H9 (cell line): ENCODE results near the gene LRP1B. TPM values are rescaled to one million over a fixed set of nuclear protein-coding genes. Genes with fewer than 3 reads are reported as not detected.

Source experiments
- DNase-seq: peaks from one replicate; pipeline ENCODE4 v3.0.0-alpha.2; 2017
- H2AFZ ChIP-seq: one replicate; pipeline ENCODE4 v1.6.1; 2013; ENCODE audit warnings: mild to moderate bottlenecking, low read length, control low read depth, moderate library complexity
- H2AK5ac ChIP-seq: 2 replicates; pipeline ENCODE4 v1.6.1; 2013; ENCODE audit warnings: low read length, control low read depth, mixed read lengths; ENCODE audit not compliant: insufficient read length
- H2BK120ac ChIP-seq: one replicate; pipeline ENCODE4 v1.6.1; 2013; ENCODE audit warnings: low read depth, mild to moderate bottlenecking, low read length, control low read depth, inconsistent platforms; ENCODE audit not compliant: poor library complexity, severe bottlenecking
- H2BK12ac ChIP-seq: 2 replicates; pipeline ENCODE4 v1.6.1; 2013; ENCODE audit warnings: low read length, control low read depth, mixed read lengths, low read depth; ENCODE audit not compliant: insufficient read length
- H2BK15ac ChIP-seq: 2 replicates; pipeline ENCODE4 v1.6.1; 2013; ENCODE audit warnings: low read depth, low read length, control low read depth
- H2BK20ac ChIP-seq: one replicate; pipeline ENCODE4 v1.6.1; 2013; ENCODE audit warnings: low read depth, mild to moderate bottlenecking, low read length, control low read depth, inconsistent platforms; ENCODE audit not compliant: poor library complexity, severe bottlenecking
- H2BK5ac ChIP-seq: 2 replicates; pipeline ENCODE4 v1.6.1; 2013; ENCODE audit warnings: low read length, control low read depth, mixed read lengths; ENCODE audit not compliant: insufficient read length
- H3K14ac ChIP-seq: 2 replicates; pipeline ENCODE4 v1.6.1; 2013; ENCODE audit warnings: low read length, control low read depth; ENCODE audit not compliant: insufficient read depth
- H3K18ac ChIP-seq: 2 replicates; pipeline ENCODE4 v1.6.1; 2013; ENCODE audit warnings: low read depth, mild to moderate bottlenecking, mixed read lengths, low read length, control low read depth; ENCODE audit not compliant: insufficient read length
- H3K23ac ChIP-seq: 2 replicates; pipeline ENCODE4 v1.6.1; 2013; ENCODE audit warnings: low read length, control low read depth, mixed read lengths, low read depth; ENCODE audit not compliant: insufficient read length
- H3K23me2 ChIP-seq: 2 replicates; pipeline ENCODE4 v1.6.1; 2013; ENCODE audit warnings: low read depth, mild to moderate bottlenecking, mixed read lengths, low read length, control low read depth; ENCODE audit not compliant: insufficient read length, poor library complexity, severe bottlenecking
- H3K27ac ChIP-seq: 2 replicates; pipeline ENCODE4 v1.5.1; 2013; ENCODE audit warnings: low read length, control low read depth, mixed read lengths, low read depth; ENCODE audit not compliant: insufficient read length
- H3K27me3 ChIP-seq: 2 replicates; pipeline ENCODE4 v1.6.1; 2013; ENCODE audit warnings: low read length, control low read depth, inconsistent platforms; ENCODE audit not compliant: insufficient read depth
- H3K4ac ChIP-seq: 2 replicates; pipeline ENCODE4 v1.6.1; 2013; ENCODE audit warnings: low read depth, mild to moderate bottlenecking, control low read depth, inconsistent platforms, low read length, moderate library complexity
- H3K4me1 ChIP-seq: 2 replicates; pipeline ENCODE4 v1.6.1; 2013; ENCODE audit warnings: low read length, control low read depth, inconsistent platforms; ENCODE audit not compliant: insufficient read depth
- H3K4me2 ChIP-seq: 2 replicates; pipeline ENCODE4 v1.6.1; 2013; ENCODE audit warnings: low read length, control low read depth, mixed read lengths; ENCODE audit not compliant: insufficient read length, insufficient read depth
- H3K56ac ChIP-seq: 2 replicates; pipeline ENCODE4 v1.6.1; 2013; ENCODE audit warnings: low read depth, mild to moderate bottlenecking, mixed read lengths, low read length, control low read depth; ENCODE audit not compliant: insufficient read length
- H3K79me1 ChIP-seq: 2 replicates; pipeline ENCODE4 v1.6.1; 2013; ENCODE audit warnings: low read depth, mild to moderate bottlenecking, moderate library complexity, low read length, control low read depth, inconsistent platforms; ENCODE audit not compliant: insufficient read depth, poor library complexity, severe bottlenecking
- H3K79me2 ChIP-seq: 2 replicates; pipeline ENCODE4 v1.6.1; 2013; ENCODE audit warnings: low read length, control low read depth, inconsistent platforms; ENCODE audit not compliant: insufficient read depth
- H3K9ac ChIP-seq: 2 replicates; pipeline ENCODE4 v1.6.1; 2013; ENCODE audit warnings: low read length, control low read depth, mixed read lengths; ENCODE audit not compliant: insufficient read length; ENCODE audit errors: extremely low read depth
- H3K9me3 ChIP-seq: one replicate; pipeline ENCODE4 v1.6.1; 2013; ENCODE audit warnings: low read depth, low read length, inconsistent platforms; ENCODE audit not compliant: control insufficient read depth
- H3T11ph ChIP-seq: one replicate; pipeline ENCODE4 v1.6.1; 2013; ENCODE audit warnings: mild to moderate bottlenecking, low read length, control low read depth, inconsistent platforms
- H4K20me1 ChIP-seq: one replicate; pipeline ENCODE4 v1.6.1; 2013; ENCODE audit not compliant: control insufficient read depth, insufficient read length, insufficient read depth
- H4K5ac ChIP-seq: 2 replicates; pipeline ENCODE4 v1.6.1; 2013; ENCODE audit warnings: low read depth, mild to moderate bottlenecking, mixed read lengths, low read length, control low read depth; ENCODE audit not compliant: insufficient read length
- H4K8ac ChIP-seq: replicated peaks from 2 replicates; pipeline ENCODE4 v1.6.1; 2013; ENCODE audit warnings: low read length, control low read depth, mixed read lengths, low read depth; ENCODE audit not compliant: insufficient read length
- H4K91ac ChIP-seq: 2 replicates; pipeline ENCODE4 v1.6.1; 2013; ENCODE audit warnings: low read depth, mild to moderate bottlenecking, moderate library complexity, mixed read lengths, low read length, control low read depth; ENCODE audit not compliant: insufficient read length
- H3K27ac Mint-ChIP-seq, 3 experiments: 2 replicates in 2 of 3; 3 replicates in 1 of 3; pipeline ENCODE4 v1.8.0; 2020 to 2021; ENCODE audit warnings: mixed read lengths in 3 of 3, mild to moderate bottlenecking in 1 of 3, moderate library complexity in 1 of 3
- H3K27me3 Mint-ChIP-seq: 2 replicates; pipeline ENCODE4 v1.8.0; 2021; ENCODE audit warnings: low read depth, mild to moderate bottlenecking, moderate library complexity, mixed read lengths
- H3K36me3 Mint-ChIP-seq, 3 experiments: 2 replicates in 2 of 3; 3 replicates in 1 of 3; pipeline ENCODE4 v1.8.0; 2020 to 2021; ENCODE audit warnings: low read depth in 3 of 3, mixed read lengths in 3 of 3; ENCODE audit not compliant: insufficient read depth in 1 of 3
- H3K4me1 Mint-ChIP-seq, 2 experiments: 2 replicates each; pipeline ENCODE4 v1.8.0; 2020; ENCODE audit warnings: mixed read lengths in 2 of 2
- H3K4me3 Mint-ChIP-seq, 2 experiments: 2 replicates in 1 of 2; 3 replicates in 1 of 2; pipeline ENCODE4 v1.8.0; 2020 to 2021; ENCODE audit warnings: mild to moderate bottlenecking in 2 of 2, mixed read lengths in 2 of 2, moderate library complexity in 1 of 2
- H3K9me3 Mint-ChIP-seq, 2 experiments: 2 replicates in 1 of 2; 3 replicates in 1 of 2; pipeline ENCODE4 v1.8.0; 2020; ENCODE audit warnings: mild to moderate bottlenecking in 2 of 2, mixed read lengths in 2 of 2, moderate library complexity in 1 of 2
- WGBS: extraction: QIAGEN DNeasy Blood & Tissue Kit; methylation state at CpG from one replicate; pipeline ENCODE4 v1.1.7; 2013; ENCODE audit warnings: missing lambda C conversion rate, low lambda C conversion rate, mixed read lengths; ENCODE audit not compliant: insufficient read length; ENCODE audit errors: extremely low coverage; 5-methylcytosine and 5-hydroxymethylcytosine counted together
- total RNA-seq: library from RNA; stranded (reverse); gene quantifications from 2 replicates; pipeline ENCODE4 v1.2.1, GENCODE V29; 2021
- TF ChIP-seq, protein P1 (sequence below): fragments of 200-600 bp; sonication (generic); conservative IDR thresholded peaks from 3 replicates; pipeline ENCODE4 v1.8.0; 2021; ENCODE audit warnings: antibody characterized with exemption, mild to moderate bottlenecking

Gene LRP1B
- total RNA-seq, 1 experiment from 2014 or later = not detected

DNA sequence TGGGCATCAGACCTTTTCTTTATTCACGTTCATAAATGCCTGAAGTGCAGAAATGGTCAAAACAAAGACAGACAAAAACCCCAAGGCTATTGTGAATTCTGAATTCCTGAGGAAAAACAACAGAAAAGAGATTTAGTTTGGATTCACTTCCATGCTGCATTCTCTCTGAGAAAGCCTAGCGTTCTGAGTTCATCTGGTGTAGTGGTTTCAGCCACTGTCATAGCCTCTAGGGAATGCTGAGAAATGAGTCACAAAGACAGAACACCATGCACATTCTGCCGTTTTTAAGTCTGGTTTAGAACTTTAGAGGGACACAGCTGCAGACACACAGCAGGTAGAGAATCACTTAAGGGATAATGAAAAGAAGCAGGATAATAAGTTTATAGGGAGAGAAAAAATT, 93.8 kb downstream of the LRP1B start:
- no peak overlapping the region for H2BK20ac ChIP-seq
- no CpG with 5 or more reads among the region's 3 CpGs for WGBS
- H3K23me2 ChIP-seq = no peaks in the 10 kb centered on the region
- no peak overlapping the region for H3K56ac ChIP-seq
- H3K79me1 ChIP-seq = no peaks in the 10 kb centered on the region
- H3K79me2 ChIP-seq = no peaks in the 10 kb centered on the region
- TF ChIP-seq, protein P1, sequence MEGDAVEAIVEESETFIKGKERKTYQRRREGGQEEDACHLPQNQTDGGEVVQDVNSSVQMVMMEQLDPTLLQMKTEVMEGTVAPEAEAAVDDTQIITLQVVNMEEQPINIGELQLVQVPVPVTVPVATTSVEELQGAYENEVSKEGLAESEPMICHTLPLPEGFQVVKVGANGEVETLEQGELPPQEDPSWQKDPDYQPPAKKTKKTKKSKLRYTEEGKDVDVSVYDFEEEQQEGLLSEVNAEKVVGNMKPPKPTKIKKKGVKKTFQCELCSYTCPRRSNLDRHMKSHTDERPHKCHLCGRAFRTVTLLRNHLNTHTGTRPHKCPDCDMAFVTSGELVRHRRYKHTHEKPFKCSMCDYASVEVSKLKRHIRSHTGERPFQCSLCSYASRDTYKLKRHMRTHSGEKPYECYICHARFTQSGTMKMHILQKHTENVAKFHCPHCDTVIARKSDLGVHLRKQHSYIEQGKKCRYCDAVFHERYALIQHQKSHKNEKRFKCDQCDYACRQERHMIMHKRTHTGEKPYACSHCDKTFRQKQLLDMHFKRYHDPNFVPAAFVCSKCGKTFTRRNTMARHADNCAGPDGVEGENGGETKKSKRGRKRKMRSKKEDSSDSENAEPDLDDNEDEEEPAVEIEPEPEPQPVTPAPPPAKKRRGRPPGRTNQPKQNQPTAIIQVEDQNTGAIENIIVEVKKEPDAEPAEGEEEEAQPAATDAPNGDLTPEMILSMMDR = no peak
- Mint-ChIP-seq H3K27ac (peak overlapping the region in 1 of 3 experiments; percentile 36; a peak in 2 of 7 replicates), H3K4me3 (no peak overlapping the region), H3K9me3 (peaks cover 0 to 6% of the 10 kb centered on the region in 2 experiments; a peak in 3 of 5 replicates), H3K27me3 (no peaks in the 10 kb centered on the region), H3K4me1 (peaks cover 16 to 20% of the 10 kb centered on the region in 2 experiments), H3K36me3 (peaks cover 0 to 7% (median 0%) of the 10 kb centered on the region in 3 experiments; a peak in 2 of 7 replicates)
- no peak overlapping the region for H3K23ac ChIP-seq
- H2BK120ac ChIP-seq = no peak overlapping the region
- no peak overlapping the region for H3K27ac ChIP-seq
- H2AFZ ChIP-seq = no peak overlapping the region
- no peaks in the 10 kb centered on the region for H4K20me1 ChIP-seq
- no peak overlapping the region for H3K4ac ChIP-seq
- no peak overlapping the region for H2BK5ac ChIP-seq
- peaks cover 4% of the 10 kb centered on the region; the same call in 1 of the 2 replicates for H3K4me1 ChIP-seq
- H2BK15ac ChIP-seq = no peak overlapping the region
- H3K14ac ChIP-seq = no peak overlapping the region
- H4K91ac ChIP-seq = no peak overlapping the region
- no peak overlapping the region for H3T11ph ChIP-seq
- H4K5ac ChIP-seq = no peak overlapping the region
- H3K27me3 ChIP-seq = no peaks in the 10 kb centered on the region
- H2AK5ac ChIP-seq = no peak overlapping the region
- no peak overlapping the region for H3K18ac ChIP-seq
- H3K4me2 ChIP-seq = no peak overlapping the region
- H2BK12ac ChIP-seq = no peak overlapping the region
- H4K8ac ChIP-seq = no peak overlapping the region
- H3K9me3 ChIP-seq = no peaks in the 10 kb centered on the region
- H3K9ac ChIP-seq = no peak overlapping the region
- DNase-seq = no peak
